ENCODE results near the gene PANK2.
"Not testable (repeated sequence)": the region's sequence is repeated elsewhere in the genome, so short reads cannot be mapped to it uniquely, and the experiment has no call there.

Gene PANK2

DNA sequence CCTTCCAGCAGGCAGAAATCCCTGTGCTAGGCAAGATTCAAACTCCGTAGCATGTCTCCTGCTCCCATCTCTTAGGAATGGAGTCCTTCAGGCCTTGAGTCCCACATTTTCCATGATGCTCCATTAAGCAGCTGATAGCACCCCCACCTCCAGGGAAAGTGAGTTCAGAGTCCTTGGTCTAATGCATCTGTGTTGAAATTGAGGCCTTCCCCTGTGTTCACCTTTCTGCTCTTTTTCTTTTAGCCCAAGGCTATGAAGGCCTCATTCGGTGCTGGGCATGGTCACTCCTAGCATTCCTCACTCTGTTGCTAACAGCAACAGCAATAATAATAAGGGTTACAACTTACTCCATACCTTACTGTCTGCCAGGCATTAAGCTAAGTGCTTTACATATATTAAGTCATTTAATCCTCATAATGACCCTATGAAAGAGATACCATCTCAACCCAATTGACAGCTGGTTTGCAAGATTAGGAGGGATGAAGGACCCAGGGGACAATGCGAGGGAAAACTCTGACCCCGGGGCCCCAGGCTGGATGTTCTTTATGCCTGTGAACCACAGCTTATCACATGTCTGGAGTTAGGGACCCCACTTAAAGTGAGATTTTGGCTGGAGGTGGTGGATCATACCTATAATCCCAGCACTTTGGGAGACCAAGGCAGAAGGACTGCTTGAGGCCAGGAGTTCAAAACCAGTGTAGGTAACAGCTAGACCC, 17.5 kb upstream of the PANK2 start:
- DNase-seq: no peak

DNA sequence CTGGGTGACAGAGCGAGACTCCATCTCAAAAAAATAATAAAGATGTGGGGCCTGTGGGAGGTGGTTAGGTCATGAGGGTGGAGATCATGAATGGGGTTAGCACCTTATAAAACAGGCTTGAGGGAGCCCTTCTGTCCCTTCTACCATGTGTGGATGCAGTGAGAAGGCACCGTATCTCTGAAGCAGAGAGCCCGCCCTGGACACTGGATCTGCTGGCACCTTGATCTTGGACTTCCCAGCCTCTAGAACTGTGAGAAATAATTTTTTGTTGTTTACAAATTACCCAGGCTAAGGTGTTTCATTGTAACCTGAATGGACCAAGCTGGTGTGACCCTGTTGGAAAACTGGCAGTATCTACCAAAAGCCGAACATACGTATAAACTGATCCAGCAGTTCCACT, 15.7 kb upstream of the PANK2 start:
- DNase-seq: no peak

GRCh38 chr20:3874194-3874844, 14.9 kb upstream of the PANK2 start:
- DNase-seq: peak; percentile 64

DNA sequence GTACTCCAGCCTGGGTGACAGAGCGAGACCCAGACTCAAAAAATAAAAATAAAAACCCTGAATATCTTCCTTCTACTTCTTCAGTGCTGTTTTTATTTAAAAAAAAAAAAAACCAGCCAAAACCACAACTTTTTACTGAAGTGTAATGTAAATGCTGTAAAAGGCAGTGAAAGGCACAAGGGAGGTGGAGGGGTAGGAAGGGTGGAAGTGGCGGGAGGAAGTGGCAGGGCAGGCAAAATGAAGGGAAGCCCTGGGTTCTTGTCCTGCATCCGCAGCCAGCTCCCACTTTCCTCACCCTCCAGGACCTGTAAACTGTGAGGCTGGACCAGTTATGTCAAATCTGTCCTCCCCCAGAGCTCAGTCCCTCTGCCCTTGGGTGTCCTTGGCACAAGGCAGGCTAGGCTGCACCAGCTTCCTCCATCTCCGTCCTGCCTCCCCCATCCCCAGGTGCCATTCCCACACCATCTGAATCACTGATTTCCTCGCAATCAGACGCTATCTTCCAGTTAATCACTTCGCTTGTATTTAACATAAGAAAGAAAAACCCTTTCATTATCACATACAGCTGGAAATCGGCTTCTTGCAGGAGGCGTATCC, 13.7 kb upstream of the PANK2 start:
- DNase-seq: no peak

GRCh38 chr20:3876000-3876399, 13.2 kb upstream of the PANK2 start:
- no peak for DNase-seq

GRCh38 chr20:3876676-3877075, 12.5 kb upstream of the PANK2 start:
- DNase-seq: no peak

DNA sequence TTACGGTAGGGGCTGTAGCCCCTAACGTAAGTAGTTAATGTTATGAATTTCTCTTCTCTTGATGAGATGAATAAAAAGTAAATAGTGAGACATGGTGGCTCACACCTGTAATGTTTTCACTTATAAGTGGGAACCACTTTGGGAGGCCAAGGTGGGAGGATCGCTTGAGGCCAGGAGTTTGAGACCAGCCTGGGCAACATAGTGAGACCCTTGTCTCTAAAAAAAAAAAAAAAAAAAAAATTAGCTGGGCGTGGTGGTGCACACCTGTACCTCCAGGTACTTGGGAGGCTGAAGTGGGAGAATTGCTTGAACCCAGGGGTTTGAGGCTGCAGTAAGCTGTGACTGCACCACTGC, 10.3 kb upstream of the PANK2 start:
- not testable (repeated sequence) for DNase-seq

DNA sequence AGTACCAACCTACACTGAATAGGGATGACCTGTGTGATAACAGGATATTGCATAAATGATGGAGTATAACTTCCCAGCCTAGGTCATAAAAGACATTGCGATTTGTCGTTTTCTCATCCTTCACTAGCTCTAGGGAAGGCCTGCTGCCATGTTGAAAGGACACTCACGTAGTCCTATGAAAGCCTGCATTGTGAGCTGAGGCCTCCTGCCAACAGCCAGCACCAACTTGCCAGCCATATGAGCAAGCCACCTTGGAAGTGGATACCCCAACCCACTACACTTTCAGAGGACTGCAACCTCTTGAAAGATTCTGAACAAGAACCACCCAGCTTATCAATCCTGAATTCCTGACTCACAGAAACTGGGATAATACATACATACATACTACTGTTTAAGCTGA, 3.5 kb upstream of the PANK2 start:
- no peak for DNase-seq

- DNase-seq: peak; percentile 51
Measured at GRCh38 chr20:3887876-3888620, 1.1 kb upstream of the PANK2 start.

DNA sequence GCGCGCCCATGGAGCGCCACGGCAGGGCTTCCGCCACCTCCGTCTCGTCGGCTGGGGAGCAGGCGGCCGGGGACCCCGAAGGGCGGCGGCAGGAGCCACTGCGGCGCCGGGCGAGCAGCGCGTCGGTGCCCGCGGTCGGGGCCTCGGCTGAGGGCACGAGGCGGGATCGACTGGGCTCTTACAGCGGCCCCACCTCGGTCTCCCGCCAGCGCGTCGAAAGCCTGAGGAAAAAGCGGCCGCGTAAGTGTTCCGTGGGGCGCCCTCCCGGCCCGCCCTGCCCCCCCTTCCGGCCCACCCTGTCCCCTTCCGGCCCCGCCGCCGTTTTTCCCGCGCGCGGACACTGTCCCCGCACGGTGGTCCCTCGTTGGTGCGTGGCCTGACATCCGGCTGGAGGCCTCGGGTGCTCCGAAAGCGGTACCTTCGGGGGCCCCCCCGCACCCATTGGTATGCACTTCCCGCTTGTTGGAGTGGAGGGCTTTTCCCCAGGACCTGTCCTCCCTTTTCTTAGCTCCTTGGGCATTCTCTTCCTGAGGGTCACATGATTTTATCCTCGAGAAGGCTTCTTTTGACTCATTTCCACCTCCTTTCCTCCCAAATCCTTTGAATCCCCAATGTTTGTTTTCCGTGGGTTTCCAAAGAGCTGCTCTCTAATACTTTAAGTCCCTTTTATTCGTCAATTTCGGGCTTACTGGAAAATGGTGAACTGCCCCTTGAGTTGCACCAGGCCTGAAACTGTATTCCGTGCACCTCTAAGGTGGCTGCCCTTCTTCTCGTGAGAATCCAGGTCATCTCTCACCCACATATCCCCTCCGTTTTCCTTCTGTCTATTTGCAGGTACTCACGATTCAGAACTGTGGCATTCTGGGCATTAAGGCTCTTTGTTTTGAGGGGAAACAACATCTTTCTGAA, 556 bp downstream of the PANK2 start:
- DNase-seq: peak; percentile 62

- DNase-seq: no peak
Measured at GRCh38 chr20:3890398-3890751, 1.2 kb downstream of the PANK2 start.

DNA sequence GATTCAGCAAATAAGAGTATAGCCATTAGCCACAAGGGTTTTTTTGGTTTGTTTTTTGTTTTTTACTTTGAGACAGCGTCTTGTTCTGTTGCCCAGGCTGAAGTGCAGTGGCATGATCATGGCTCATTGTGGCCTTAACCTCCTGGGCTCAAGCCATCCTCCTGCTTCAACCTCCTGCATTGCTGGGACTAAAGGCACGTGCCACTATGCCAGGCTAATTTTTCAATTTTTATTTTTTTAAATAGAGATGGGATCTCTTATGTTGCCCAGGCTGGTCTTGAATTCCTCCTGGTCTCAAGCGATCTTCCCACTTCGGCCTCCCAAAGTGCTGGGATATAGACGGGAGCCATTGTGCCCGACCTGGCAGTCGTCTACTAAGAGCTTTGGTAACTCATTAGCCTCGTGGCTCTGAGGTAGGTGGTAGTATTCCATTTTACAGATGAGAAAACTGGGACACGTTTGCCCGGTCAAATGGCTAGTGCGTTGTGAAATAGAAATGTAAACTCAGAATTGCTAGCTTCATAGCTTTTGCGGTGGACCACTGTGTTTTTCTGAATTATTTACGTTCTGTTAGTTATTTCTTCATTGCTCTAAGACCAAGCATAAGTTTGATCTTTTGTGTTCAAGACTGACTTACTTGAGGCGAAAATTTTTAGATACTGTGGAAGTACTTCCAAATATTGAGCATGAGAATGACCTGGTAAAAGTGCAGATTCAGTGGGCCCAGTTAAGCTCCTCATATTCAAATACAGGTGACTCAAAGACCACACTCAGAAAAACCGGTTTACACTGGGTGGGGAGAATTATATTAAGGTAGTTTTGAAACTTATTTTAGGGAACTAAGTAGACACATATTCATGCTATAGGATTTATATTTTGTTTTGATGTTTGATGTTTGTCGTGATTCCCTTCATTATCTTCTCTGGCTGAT, 2.1 kb downstream of the PANK2 start:
- DNase-seq: no peak

GRCh38 chr20:3894796-3895195, 5.6 kb downstream of the PANK2 start:
- no peak for DNase-seq

GRCh38 chr20:3896302-3896701, 7.1 kb downstream of the PANK2 start:
- DNase-seq: no peak

DNA sequence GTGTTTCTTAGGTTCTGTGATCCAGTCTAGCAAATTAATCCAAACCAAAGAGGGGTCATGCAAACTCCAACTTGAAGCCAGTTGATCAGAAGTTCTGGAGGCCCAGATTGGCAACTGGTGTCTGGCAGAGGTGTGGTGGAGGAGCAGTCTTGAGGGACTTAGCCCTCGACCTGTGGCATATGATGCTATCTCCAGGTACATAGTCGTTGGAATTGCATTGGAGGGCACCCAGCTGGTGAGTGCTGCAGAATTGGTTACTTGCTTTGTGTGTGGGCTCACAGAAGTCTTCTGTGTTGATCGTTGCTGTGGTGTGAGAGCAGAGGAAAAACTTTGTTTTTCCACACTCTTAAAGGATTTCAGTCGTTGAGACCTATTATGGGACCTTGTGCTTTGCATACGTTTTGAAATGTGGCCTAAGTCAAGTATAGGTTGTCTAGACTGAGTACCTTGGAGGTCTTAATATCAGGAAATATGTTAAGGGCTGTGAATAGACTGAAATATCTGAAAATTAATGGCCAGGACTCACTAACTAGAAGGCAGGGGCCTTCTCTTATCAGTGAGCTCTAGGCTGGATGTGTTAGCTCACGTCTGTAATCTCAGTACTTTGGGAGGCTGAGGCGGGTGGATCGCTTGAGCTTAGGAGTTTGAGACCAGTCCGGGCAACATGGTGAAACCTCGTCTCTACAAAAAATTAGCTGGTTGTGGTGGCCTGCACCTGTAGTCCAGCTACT, 7.8 kb downstream of the PANK2 start:
- DNase-seq: no peak

DNA sequence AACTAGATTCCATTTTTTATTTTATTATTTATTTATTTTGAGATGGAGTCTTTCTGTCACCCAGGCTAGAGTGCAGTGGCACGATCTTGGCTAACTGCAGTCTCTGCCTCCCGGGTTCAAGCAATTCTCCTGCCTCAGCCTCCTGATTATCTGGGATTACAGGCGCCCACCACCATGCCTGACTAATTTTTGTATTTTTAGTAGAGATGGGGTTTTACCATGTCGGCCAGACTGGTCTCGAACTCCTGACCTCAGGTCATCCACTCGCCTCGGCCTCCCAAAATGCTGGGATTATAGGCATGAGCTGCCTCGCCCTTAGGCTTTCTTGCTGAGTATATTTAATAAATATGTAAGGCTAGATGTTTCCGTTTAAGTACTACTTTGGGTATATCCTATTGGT, 9.0 kb downstream of the PANK2 start:
- DNase-seq: not testable (repeated sequence)

DNA sequence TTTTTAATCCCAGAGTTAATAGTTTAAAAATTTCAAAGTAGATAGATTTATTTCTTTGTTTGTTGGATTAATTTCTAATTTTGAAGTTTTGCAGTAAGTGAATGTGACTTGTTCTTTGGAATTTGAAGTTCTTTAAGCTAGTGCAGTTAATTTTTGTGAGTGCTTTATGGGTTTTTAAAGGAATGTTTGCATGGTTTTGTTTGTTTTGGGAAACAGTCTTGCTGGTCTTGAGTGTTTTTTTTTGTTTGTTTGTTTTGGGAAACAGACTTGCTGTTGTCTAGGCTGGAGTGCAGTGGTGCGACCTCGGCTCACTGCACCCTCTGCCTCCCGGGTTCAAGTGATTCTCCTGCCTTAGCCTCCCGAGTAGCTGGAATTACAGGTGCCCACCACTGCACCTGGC, 9.5 kb downstream of the PANK2 start:
- DNase-seq: no peak

- no peak for DNase-seq
Measured at GRCh38 chr20:3900187-3900604, 11.0 kb downstream of the PANK2 start.

GRCh38 chr20:3901028-3901705, 12.0 kb downstream of the PANK2 start:
- DNase-seq: no peak
